Fibroblast of lung (primary cell): Measurements from ENCODE around the gene PLCL1. TPM values are rescaled to one million over a fixed set of nuclear protein-coding genes. Genes with fewer than 3 reads are reported as not detected.

Source experiments
- DNase-seq, 2 donors: peaks; one replicate each; pipeline versions ENCODE4 v3.0.0 to v3.0.0-alpha.2; 2010; ENCODE audit warnings: low read depth in 2 of 2
- H2AFZ ChIP-seq: 2 replicates; pipeline ENCODE4 v1.5.1; 2012; ENCODE audit warnings: low read length, control low read depth, inconsistent platforms
- H3K27ac ChIP-seq: 2 replicates; pipeline ENCODE4 v1.5.1; 2011; ENCODE audit warnings: low read length, control low read depth; ENCODE audit not compliant: insufficient read depth
- H3K27me3 ChIP-seq: 2 replicates; pipeline ENCODE4 v1.5.1; 2011; ENCODE audit warnings: mild to moderate bottlenecking, low read length; ENCODE audit not compliant: control insufficient read depth, insufficient read depth
- H3K36me3 ChIP-seq: 2 replicates; pipeline ENCODE4 v1.5.1; 2011; ENCODE audit warnings: low read length; ENCODE audit not compliant: control insufficient read depth, insufficient read depth
- H3K4me1 ChIP-seq: 2 replicates; pipeline ENCODE4 v1.5.1; 2011; ENCODE audit warnings: low read length; ENCODE audit not compliant: control insufficient read depth, insufficient read depth; ENCODE audit errors: extremely low read depth
- H3K4me2 ChIP-seq: 2 replicates; pipeline ENCODE4 v1.5.1; 2011; ENCODE audit warnings: low read length, control low read depth; ENCODE audit not compliant: insufficient read depth; ENCODE audit errors: extremely low read depth
- H3K4me3 ChIP-seq, 4 experiments: fragments of 200-600 bp in 1 of 4; sonication (generic) in 1 of 4; replicated peaks in 1 of 4; 2 replicates each; pipeline ENCODE4 v1.5.1; 2011 to 2016; ENCODE audit warnings: low read length in 4 of 4, low read depth in 3 of 4, mild to moderate bottlenecking in 3 of 4, control low read depth in 2 of 4, inconsistent platforms in 1 of 4, mixed read lengths in 1 of 4; ENCODE audit not compliant: insufficient read depth in 1 of 4; ENCODE audit errors: control extremely low read depth in 1 of 4
- H3K79me2 ChIP-seq: 2 replicates; pipeline ENCODE4 v1.5.1; 2012; ENCODE audit warnings: mild to moderate bottlenecking, low read length, inconsistent platforms; ENCODE audit not compliant: control insufficient read depth, insufficient read depth
- H3K9ac ChIP-seq: 2 replicates; pipeline ENCODE4 v1.5.1; 2011; ENCODE audit warnings: mild to moderate bottlenecking, low read length, control low read depth; ENCODE audit not compliant: insufficient read depth
- H3K9me3 ChIP-seq: 2 replicates; pipeline ENCODE4 v1.5.1; 2012; ENCODE audit warnings: low read depth, low read length; ENCODE audit not compliant: control insufficient read depth, insufficient read depth
- H4K20me1 ChIP-seq: 2 replicates; pipeline ENCODE4 v1.5.1; 2011; ENCODE audit warnings: low read length; ENCODE audit not compliant: control insufficient read depth, insufficient read depth; ENCODE audit errors: extremely low read depth
- EZH2 ChIP-seq: IDR thresholded peaks from 2 replicates; pipeline ENCODE4 v1.5.1; 2012; ENCODE audit warnings: low read length, control low read depth, mild to moderate bottlenecking; ENCODE audit errors: missing control alignments
- polyA plus RNA-seq, 2 donors: library from polyadenylated mRNA; depleted of rRNA in 1 of 2; stranded (reverse) in 1 of 2; unstranded in 1 of 2; fragments of >200 nt; gene quantifications; 2 replicates each; pipeline ENCODE4 v1.2.1, GENCODE V29; 2011 to 2012; ENCODE audit warnings: missing spikeins in 1 of 2
- total RNA-seq: library from RNA; depleted of rRNA; stranded (reverse); fragments of >200 nt; gene quantifications from 2 replicates; pipeline ENCODE4 v1.2.1, GENCODE V29; 2014
- TF ChIP-seq, protein P1 (sequence below), 2 donors: IDR thresholded peaks in 1 of 2; conservative IDR thresholded peaks in 1 of 2; 1 replicate in 1 of 2; 2 replicates in 1 of 2; pipeline ENCODE4 v1.5.1; 2011 to 2012; ENCODE audit warnings: low read length in 2 of 2, control low read depth in 1 of 2, inconsistent platforms in 1 of 2, low read depth in 1 of 2, mild to moderate bottlenecking in 1 of 2

Gene PLCL1
- total and polyA plus RNA-seq, 2 donors (not counting 1 experiment from before 2014, with no cell fraction given): 0.48 to 0.83 TPM

DNA sequence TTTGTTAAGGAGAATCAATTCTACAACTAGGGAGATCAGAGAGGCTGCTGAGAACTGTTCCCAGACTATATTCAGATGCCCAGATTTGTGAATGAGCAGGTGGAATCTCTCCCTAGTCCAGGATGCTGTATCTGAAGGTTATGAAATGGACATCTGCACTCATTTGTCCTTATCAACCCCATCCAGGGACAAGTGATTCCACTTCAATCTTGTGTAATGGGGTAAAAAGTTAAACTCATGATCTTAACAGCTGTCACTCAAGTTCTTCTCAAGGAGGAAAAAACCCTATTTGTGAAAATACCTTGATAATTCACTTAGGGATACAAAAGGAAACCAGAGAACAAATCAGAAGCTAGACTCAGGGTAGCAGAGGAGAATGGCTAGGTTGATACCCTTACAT lies 144.8 kb downstream of the PLCL1 start:
- no peaks in the 10 kb centered on the region for H4K20me1 ChIP-seq
- no peak for TF ChIP-seq EZH2
- TF ChIP-seq, protein P1, sequence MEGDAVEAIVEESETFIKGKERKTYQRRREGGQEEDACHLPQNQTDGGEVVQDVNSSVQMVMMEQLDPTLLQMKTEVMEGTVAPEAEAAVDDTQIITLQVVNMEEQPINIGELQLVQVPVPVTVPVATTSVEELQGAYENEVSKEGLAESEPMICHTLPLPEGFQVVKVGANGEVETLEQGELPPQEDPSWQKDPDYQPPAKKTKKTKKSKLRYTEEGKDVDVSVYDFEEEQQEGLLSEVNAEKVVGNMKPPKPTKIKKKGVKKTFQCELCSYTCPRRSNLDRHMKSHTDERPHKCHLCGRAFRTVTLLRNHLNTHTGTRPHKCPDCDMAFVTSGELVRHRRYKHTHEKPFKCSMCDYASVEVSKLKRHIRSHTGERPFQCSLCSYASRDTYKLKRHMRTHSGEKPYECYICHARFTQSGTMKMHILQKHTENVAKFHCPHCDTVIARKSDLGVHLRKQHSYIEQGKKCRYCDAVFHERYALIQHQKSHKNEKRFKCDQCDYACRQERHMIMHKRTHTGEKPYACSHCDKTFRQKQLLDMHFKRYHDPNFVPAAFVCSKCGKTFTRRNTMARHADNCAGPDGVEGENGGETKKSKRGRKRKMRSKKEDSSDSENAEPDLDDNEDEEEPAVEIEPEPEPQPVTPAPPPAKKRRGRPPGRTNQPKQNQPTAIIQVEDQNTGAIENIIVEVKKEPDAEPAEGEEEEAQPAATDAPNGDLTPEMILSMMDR (conservative IDR thresholded peaks at IDR 0.05 in 1 of 2, IDR thresholded peaks at IDR 0.05 in 1 of 2; ENCODE audit: low read depth in 1 of 2, low read length in 2 of 2): no peak
- no peak for DNase-seq
- no peaks in the 10 kb centered on the region for H3K79me2 ChIP-seq
- H3K9ac ChIP-seq: no peak overlapping the region
- no peak overlapping the region for H3K27ac ChIP-seq
- no peak overlapping the region for H3K4me2 ChIP-seq
- no peaks in the 10 kb centered on the region for H3K27me3 ChIP-seq
- no peaks in the 10 kb centered on the region for H3K36me3 ChIP-seq
- H3K9me3 ChIP-seq: no peaks in the 10 kb centered on the region
- H3K4me1 ChIP-seq: no peaks in the 10 kb centered on the region
- H3K4me3 ChIP-seq: no peak overlapping the region
- H2AFZ ChIP-seq: no peak overlapping the region

- TF ChIP-seq, protein P1 (conservative IDR thresholded peaks at IDR 0.05 in 1 of 2, IDR thresholded peaks at IDR 0.05 in 1 of 2; ENCODE audit: low read depth in 1 of 2, low read length in 2 of 2): no peak
- no peak for TF ChIP-seq EZH2
- Histone ChIP-seq H3K4me2 (no peak overlapping the region), H3K27me3 (no peaks in the 10 kb centered on the region), H3K79me2 (no peaks in the 10 kb centered on the region), H3K36me3 (no peaks in the 10 kb centered on the region), H3K9ac (no peak overlapping the region), H3K27ac (no peak overlapping the region), H4K20me1 (no peaks in the 10 kb centered on the region), H3K4me3 (no peak overlapping the region), H2AFZ (no peak overlapping the region), H3K9me3 (no peaks in the 10 kb centered on the region), H3K4me1 (no peaks in the 10 kb centered on the region)
- DNase-seq: no peak
Measured at GRCh38 chr2:197950006-197950405, 145.6 kb downstream of the PLCL1 start.

DNA sequence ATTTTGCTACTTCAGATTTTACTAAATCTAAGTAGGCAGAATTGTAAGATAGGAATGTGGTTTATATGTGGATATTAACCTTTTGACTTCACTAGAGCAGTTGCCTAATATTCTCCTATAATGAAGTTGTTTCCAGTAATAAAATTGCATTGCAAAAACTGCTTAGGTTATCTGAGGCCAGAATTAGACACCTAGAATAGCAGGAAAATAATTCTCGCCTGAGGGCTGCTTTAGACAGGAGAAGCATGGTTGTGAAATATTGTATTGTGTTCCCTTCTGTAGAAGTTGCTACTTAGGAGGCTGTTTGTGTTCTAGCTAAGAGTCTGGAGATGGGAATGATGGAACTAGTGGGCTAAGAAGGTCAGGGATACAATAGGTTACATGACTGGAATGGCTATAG lies 146.3 kb downstream of the PLCL1 start:
- H3K27me3 ChIP-seq: no peaks in the 10 kb centered on the region
- no peaks in the 10 kb centered on the region for H3K4me1 ChIP-seq
- H3K9me3 ChIP-seq: no peaks in the 10 kb centered on the region
- H3K79me2 ChIP-seq: no peaks in the 10 kb centered on the region
- H4K20me1 ChIP-seq: no peaks in the 10 kb centered on the region
- no peak overlapping the region for H2AFZ ChIP-seq
- TF ChIP-seq, protein P1 (conservative IDR thresholded peaks at IDR 0.05 in 1 of 2, IDR thresholded peaks at IDR 0.05 in 1 of 2; ENCODE audit: low read depth in 1 of 2, low read length in 2 of 2): no peak
- no peak overlapping the region for H3K4me2 ChIP-seq
- no peak overlapping the region for H3K9ac ChIP-seq
- no peak overlapping the region for H3K4me3 ChIP-seq
- DNase-seq: no peak
- H3K27ac ChIP-seq: no peak overlapping the region
- H3K36me3 ChIP-seq: no peaks in the 10 kb centered on the region
